ENCODE measurements around the gene CDCA7.

- no peak for TF ChIP-seq SMC3 (IDR thresholded peaks at IDR 0.05; ENCODE audit: low read depth, low read length)
- no peak for TF ChIP-seq TAF1 (IDR thresholded peaks at IDR 0.05; ENCODE audit: borderline replicate concordance, low read depth, low read length)
- no peak for TF ChIP-seq POLR2AphosphoS5 (IDR thresholded peaks at IDR 0.05; ENCODE audit: low read depth, low read length)
- no peak for TF ChIP-seq CTCF (IDR thresholded peaks at IDR 0.05)
- TF ChIP-seq USF2 (IDR thresholded peaks at IDR 0.05; ENCODE audit: borderline replicate concordance, low read depth, low read length): no peak
- no peak for TF ChIP-seq GABPA (IDR thresholded peaks at IDR 0.05; ENCODE audit: low read depth)
Measured at GRCh38 chr2:173343921-173344320, 10.8 kb upstream of the CDCA7 start.
